Measurements from ENCODE around the gene COPZ1.
A peak's percentile ranks its signal among the peaks of the same experiment; 100 is the strongest.

Gene COPZ1

GRCh38 chr12:54349679-54350078, 24.7 kb downstream of the COPZ1 start:
- Histone ChIP-seq H3K27ac (replicated peaks; ENCODE audit: low read length) (peak overlapping the region; percentile 99), H3K79me1 (ENCODE audit: low read depth, low read length) (no peaks in the 10 kb centered on the region), H2AK5ac (ENCODE audit: low read depth, low read length) (peak overlapping the region; percentile 2), H4K91ac (ENCODE audit: low read depth, low read length, poor library complexity) (no peak overlapping the region), H3K23ac (ENCODE audit: low read depth, low read length, poor library complexity) (no peak overlapping the region), H2BK15ac (ENCODE audit: low read length) (no peak overlapping the region), H2AFZ (ENCODE audit: low read length) (no peak overlapping the region), H3K9me3 (replicated peaks in 1 of 2; ENCODE audit: control insufficient read depth in 2 of 2, insufficient read depth in 1 of 2, low read depth in 1 of 2, low read length in 2 of 2) (no peaks in the 10 kb centered on the region), H3K4me1 (ENCODE audit: control insufficient read depth in 2 of 2, insufficient read depth in 1 of 2, low read depth in 1 of 2, low read length in 2 of 2) (peaks cover 41 to 42% of the 10 kb centered on the region in 2 donors), H3K4me2 (ENCODE audit: insufficient read depth, low read length, poor library complexity, severe bottlenecking) (no peak overlapping the region), H3K4ac (ENCODE audit: low read length) (no peak overlapping the region), H3K27me3 (ENCODE audit: control insufficient read depth in 3 of 3, insufficient read depth in 3 of 3, low read depth in 1 of 3, low read length in 3 of 3) (no peaks in the 10 kb centered on the region), H4K8ac (ENCODE audit: low read depth, low read length) (no peak overlapping the region), H3K4me3 (ENCODE audit: low read length in 2 of 2) (no peak overlapping the region), H3K14ac (ENCODE audit: low read length) (no peak overlapping the region), H2BK5ac (ENCODE audit: low read length) (no peak overlapping the region), H3K36me3 (replicated peaks in 1 of 2; ENCODE audit: control insufficient read depth in 2 of 2, insufficient read depth in 2 of 2, low read length in 2 of 2) (peaks cover 9 to 66% of the 10 kb centered on the region in 2 donors), H2BK12ac (ENCODE audit: low read length) (no peak overlapping the region), H3K9ac (ENCODE audit: low read depth, low read length, poor library complexity) (no peak overlapping the region), H3K18ac (ENCODE audit: low read length) (no peak overlapping the region), H2BK120ac (ENCODE audit: low read depth, low read length) (no peak overlapping the region)
- DNase-seq (ENCODE audit: low spot score) = no peak

GRCh38 chr12:54350743-54351142, 25.8 kb downstream of the COPZ1 start:
- Histone ChIP-seq H3K14ac (ENCODE audit: low read length) (no peak overlapping the region), H2AK5ac (ENCODE audit: low read depth, low read length) (no peak overlapping the region), H3K79me1 (ENCODE audit: low read depth, low read length) (no peaks in the 10 kb centered on the region), H2BK15ac (ENCODE audit: low read length) (no peak overlapping the region), H2BK120ac (ENCODE audit: low read depth, low read length) (no peak overlapping the region), H3K27ac (replicated peaks; ENCODE audit: low read length) (peak overlapping the region; percentile 99), H3K4ac (ENCODE audit: low read length) (no peak overlapping the region), H2AFZ (ENCODE audit: low read length) (no peak overlapping the region), H4K91ac (ENCODE audit: low read depth, low read length, poor library complexity) (no peak overlapping the region), H3K36me3 (replicated peaks in 1 of 2; ENCODE audit: control insufficient read depth in 2 of 2, insufficient read depth in 2 of 2, low read length in 2 of 2) (peaks cover 4 to 56% of the 10 kb centered on the region in 2 donors), H3K27me3 (ENCODE audit: control insufficient read depth in 3 of 3, insufficient read depth in 3 of 3, low read depth in 1 of 3, low read length in 3 of 3) (no peaks in the 10 kb centered on the region), H2BK12ac (ENCODE audit: low read length) (no peak overlapping the region), H3K9ac (ENCODE audit: low read depth, low read length, poor library complexity) (no peak overlapping the region), H3K9me3 (replicated peaks in 1 of 2; ENCODE audit: control insufficient read depth in 2 of 2, insufficient read depth in 1 of 2, low read depth in 1 of 2, low read length in 2 of 2) (no peaks in the 10 kb centered on the region), H3K4me3 (ENCODE audit: low read length in 2 of 2) (no peak overlapping the region), H2BK5ac (ENCODE audit: low read length) (no peak overlapping the region), H4K8ac (ENCODE audit: low read depth, low read length) (no peak overlapping the region), H3K18ac (ENCODE audit: low read length) (no peak overlapping the region), H3K4me2 (ENCODE audit: insufficient read depth, low read length, poor library complexity, severe bottlenecking) (peak overlapping the region; percentile 19), H3K4me1 (ENCODE audit: control insufficient read depth in 2 of 2, insufficient read depth in 1 of 2, low read depth in 1 of 2, low read length in 2 of 2) (peaks cover 47 to 51% of the 10 kb centered on the region in 2 donors), H3K23ac (ENCODE audit: low read depth, low read length, poor library complexity) (no peak overlapping the region)
- DNase-seq (ENCODE audit: low spot score) = peak; percentile 42
- WGBS, 2 donors (ENCODE audit: extremely low coverage in 2 of 2, insufficient read length in 2 of 2, insufficient replicate concordance in 1 of 2) = no CpG with 5 or more reads among the region's 3 CpGs

GRCh38 chr12:54351341-54351740, 26.4 kb downstream of the COPZ1 start:
- no peak overlapping the region for H4K91ac ChIP-seq (ENCODE audit: low read depth, low read length, poor library complexity)
- H2BK15ac ChIP-seq (ENCODE audit: low read length) = no peak overlapping the region
- peaks cover 52 to 57% of the 10 kb centered on the region in 2 donors for H3K4me1 ChIP-seq (ENCODE audit: control insufficient read depth in 2 of 2, insufficient read depth in 1 of 2, low read depth in 1 of 2, low read length in 2 of 2)
- no CpG with 5 or more reads among the region's 4 CpGs for WGBS, 2 donors (ENCODE audit: extremely low coverage in 2 of 2, insufficient read length in 2 of 2, insufficient replicate concordance in 1 of 2)
- no peak for DNase-seq (ENCODE audit: low spot score)
- no peaks in the 10 kb centered on the region for H3K9me3 ChIP-seq (replicated peaks in 1 of 2; ENCODE audit: control insufficient read depth in 2 of 2, insufficient read depth in 1 of 2, low read depth in 1 of 2, low read length in 2 of 2)
- no peaks in the 10 kb centered on the region for H3K27me3 ChIP-seq (ENCODE audit: control insufficient read depth in 3 of 3, insufficient read depth in 3 of 3, low read depth in 1 of 3, low read length in 3 of 3)
- no peak overlapping the region for H4K8ac ChIP-seq (ENCODE audit: low read depth, low read length)
- no peak overlapping the region for H2BK12ac ChIP-seq (ENCODE audit: low read length)
- H3K14ac ChIP-seq (ENCODE audit: low read length) = no peak overlapping the region
- H2AFZ ChIP-seq (ENCODE audit: low read length) = no peak overlapping the region
- no peaks in the 10 kb centered on the region for H3K79me1 ChIP-seq (ENCODE audit: low read depth, low read length)
- H3K18ac ChIP-seq (ENCODE audit: low read length) = peak overlapping the region; percentile 89
- H3K36me3 ChIP-seq (replicated peaks in 1 of 2; ENCODE audit: control insufficient read depth in 2 of 2, insufficient read depth in 2 of 2, low read length in 2 of 2) = peaks cover 4 to 51% of the 10 kb centered on the region in 2 donors
- no peak overlapping the region for H2BK120ac ChIP-seq (ENCODE audit: low read depth, low read length)
- H2AK5ac ChIP-seq (ENCODE audit: low read depth, low read length) = peak overlapping the region; percentile 9
- H3K9ac ChIP-seq (ENCODE audit: low read depth, low read length, poor library complexity) = no peak overlapping the region
- H3K4me2 ChIP-seq (ENCODE audit: insufficient read depth, low read length, poor library complexity, severe bottlenecking) = peak overlapping the region; percentile 64
- no peak overlapping the region for H3K23ac ChIP-seq (ENCODE audit: low read depth, low read length, poor library complexity)
- no peak overlapping the region for H3K4ac ChIP-seq (ENCODE audit: low read length)
- H3K4me3 ChIP-seq (ENCODE audit: low read length in 2 of 2) = peak overlapping the region in 1 of 2 donors; percentile 28
- peak overlapping the region; percentile 50 for H2BK5ac ChIP-seq (ENCODE audit: low read length)
- peak overlapping the region; percentile 99 for H3K27ac ChIP-seq (replicated peaks; ENCODE audit: low read length)

GRCh38 chr12:54352022-54352531, 27.1 kb downstream of the COPZ1 start:
- no peaks in the 10 kb centered on the region for H3K79me1 ChIP-seq (ENCODE audit: low read depth, low read length)
- no CpG with 5 or more reads among the region's 21 CpGs for WGBS, 2 donors (ENCODE audit: extremely low coverage in 2 of 2, insufficient read length in 2 of 2, insufficient replicate concordance in 1 of 2)
- H3K9ac ChIP-seq (ENCODE audit: low read depth, low read length, poor library complexity) = no peak overlapping the region
- H3K9me3 ChIP-seq (replicated peaks in 1 of 2; ENCODE audit: control insufficient read depth in 2 of 2, insufficient read depth in 1 of 2, low read depth in 1 of 2, low read length in 2 of 2) = no peaks in the 10 kb centered on the region
- peak overlapping the region; percentile 28 to 68 for H3K4me3 ChIP-seq (ENCODE audit: low read length in 2 of 2)
- H4K91ac ChIP-seq (ENCODE audit: low read depth, low read length, poor library complexity) = no peak overlapping the region
- H2AK5ac ChIP-seq (ENCODE audit: low read depth, low read length) = peak overlapping the region; percentile 90
- peaks cover 59 to 65% of the 10 kb centered on the region in 2 donors for H3K4me1 ChIP-seq (ENCODE audit: control insufficient read depth in 2 of 2, insufficient read depth in 1 of 2, low read depth in 1 of 2, low read length in 2 of 2)
- H2BK5ac ChIP-seq (ENCODE audit: low read length) = peak overlapping the region; percentile 87
- no peak overlapping the region for H2BK15ac ChIP-seq (ENCODE audit: low read length)
- H3K14ac ChIP-seq (ENCODE audit: low read length) = no peak overlapping the region
- peak overlapping the region; percentile 65 for H2BK12ac ChIP-seq (ENCODE audit: low read length)
- peak overlapping the region; percentile 64 for H3K4me2 ChIP-seq (ENCODE audit: insufficient read depth, low read length, poor library complexity, severe bottlenecking)
- H3K23ac ChIP-seq (ENCODE audit: low read depth, low read length, poor library complexity) = no peak overlapping the region
- no peak overlapping the region for H3K4ac ChIP-seq (ENCODE audit: low read length)
- no peaks in the 10 kb centered on the region for H3K27me3 ChIP-seq (ENCODE audit: control insufficient read depth in 3 of 3, insufficient read depth in 3 of 3, low read depth in 1 of 3, low read length in 3 of 3)
- H4K8ac ChIP-seq (ENCODE audit: low read depth, low read length) = no peak overlapping the region
- H3K27ac ChIP-seq (replicated peaks; ENCODE audit: low read length) = peak overlapping the region; percentile 99
- H3K18ac ChIP-seq (ENCODE audit: low read length) = peak overlapping the region; percentile 98
- H2AFZ ChIP-seq (ENCODE audit: low read length) = peak overlapping the region; percentile 46
- peak overlapping the region; percentile 76 for H2BK120ac ChIP-seq (ENCODE audit: low read depth, low read length)
- peak; percentile 79 for DNase-seq (ENCODE audit: low spot score)
- peaks cover 4 to 44% of the 10 kb centered on the region in 2 donors for H3K36me3 ChIP-seq (replicated peaks in 1 of 2; ENCODE audit: control insufficient read depth in 2 of 2, insufficient read depth in 2 of 2, low read length in 2 of 2)

Measured in neuronal stem cell (in vitro differentiated cells).